Psoas muscle (tissue), 8 donors: ENCODE measurements around the gene SMC5. TPM values are rescaled to one million over a fixed set of nuclear protein-coding genes. Genes with fewer than 3 reads are reported as not detected.
"Not testable (repeated sequence)": the region's sequence is repeated elsewhere in the genome, so short reads cannot be mapped to it uniquely, and the experiment has no call there.

ENCODE experiments used
- ATAC-seq, 4 donors: fragments of 200-7000 bp; cut with Tn5 transposase; one replicate each; pipeline ENCODE4 v1.9.1; 2020; ENCODE audit warnings: moderate library complexity in 3 of 4, mild to moderate bottlenecking in 2 of 4
- DNase-seq, 2 donors: peaks; one replicate each; pipeline ENCODE4 v3.0.0-alpha.2; 2020
- H3K27ac ChIP-seq: fragments of 200-600 bp; one replicate; pipeline ENCODE4 v1.8.0; 2022
- H3K27me3 ChIP-seq, 3 donors: fragments of 200-600 bp in 1 of 3; one replicate each; pipeline versions ENCODE4 v1.6.1 to v1.8.0; 2013 to 2022; ENCODE audit warnings: low read length in 2 of 3, mild to moderate bottlenecking in 2 of 3, moderate library complexity in 1 of 3; ENCODE audit not compliant: insufficient read depth in 3 of 3
- H3K36me3 ChIP-seq, 2 donors: fragments of 200-600 bp in 1 of 2; one replicate each; pipeline versions ENCODE4 v1.6.1 to v1.8.0; 2013 to 2022; ENCODE audit warnings: low read depth in 1 of 2, mild to moderate bottlenecking in 1 of 2, moderate library complexity in 1 of 2; ENCODE audit not compliant: insufficient read depth in 1 of 2
- H3K4me1 ChIP-seq: fragments of 200-600 bp; one replicate; pipeline ENCODE4 v1.8.0; 2022
- H3K4me3 ChIP-seq: fragments of 200-600 bp; one replicate; pipeline ENCODE4 v1.8.0; 2022; ENCODE audit warnings: mild to moderate bottlenecking
- H3K9me3 ChIP-seq: fragments of 200-600 bp; one replicate; pipeline ENCODE4 v1.8.0; 2022
- CTCF ChIP-seq: fragments of 200-600 bp; IDR thresholded peaks from one replicate; pipeline ENCODE4 v1.8.0; 2022; ENCODE audit warnings: antibody characterized with exemption
- WGBS, 3 donors: extraction: QIAGEN DNeasy Blood & Tissue Kit; methylation state at CpG; one replicate each; pipeline versions ENCODE4 v1.1.6 to v1.1.7; 2013; 5-methylcytosine and 5-hydroxymethylcytosine counted together
- intact Hi-C, 2 donors: fragments of 100-400 bp; cut with DNase I; formaldehyde crosslinking; loops; one replicate each; pipeline versions ENCODE4 v1.11.0 to v1.14.2; 2022
- polyA plus RNA-seq, 3 donors: library from polyadenylated mRNA; stranded (reverse); fragments of 200-250 nt; gene quantifications; one replicate each; pipeline ENCODE4 v1.2.3, GENCODE V29; 2013
- total RNA-seq, 4 donors: library from RNA; stranded (reverse); fragmentation: NEBNext Ultra II Directional in 2 of 4; extraction: Animal tissue kit (Norgen Biotek cat#: 25700) in 2 of 4; gene quantifications; one replicate each; pipeline versions ENCODE4 v1.2.1 to v1.2.4, GENCODE V29; 2021 to 2023
- donor health status: healthy with polysubstance abuse.
- donor health status: DM: no; HTN: no; CAD: no; lungs with moderate emphysema.
- donor health status: Bipolar disorder and iron deficiency.
- donor health status: healthy.
- donor health status: DM: yes; HTN: yes; CAD: no.
- donor health status: DM: no; HTN: no; CAD: no.
- donor health status: DM: no; HTN: no; CAD: no.
- donor health status: DM: yes; HTN: yes; CAD: no.

SMC5 gene
- total and polyA plus RNA-seq, 7 donors: 5.5 to 21.0 (median 18.1) TPM

- no peak for ATAC-seq
- Histone ChIP-seq H3K4me1 (no peaks in the 10 kb centered on the region), H3K4me3 (no peak overlapping the region), H3K27ac (no peak overlapping the region), H3K36me3 (peaks cover 8 to 95% of the 10 kb centered on the region in 2 donors), H3K9me3 (no peaks in the 10 kb centered on the region), H3K27me3 (no peaks in the 10 kb centered on the region)
- no peak for TF ChIP-seq CTCF
- WGBS, 3 donors: 93 to 95% (median 93%) methylated on average over 6 of the region's 6 CpGs
- DNase-seq: no peak
- intact Hi-C loops: no loop called here
Measured at GRCh38 chr9:70318002-70318401, 59.2 kb downstream of the SMC5 start.

GRCh38 chr9:70322096-70322495, 63.3 kb downstream of the SMC5 start:
- Histone ChIP-seq H3K36me3 (peaks cover 5 to 90% of the 10 kb centered on the region in 2 donors), H3K4me3 (no peak overlapping the region), H3K4me1 (no peaks in the 10 kb centered on the region), H3K27ac (no peak overlapping the region), H3K27me3 (no peaks in the 10 kb centered on the region), H3K9me3 (no peaks in the 10 kb centered on the region)
- intact Hi-C loops: no loop called here
- no peak for ATAC-seq
- no peak for DNase-seq
- TF ChIP-seq CTCF: no peak
- WGBS, 3 donors: 91 to 97% (median 93%) methylated on average over 4 of the region's 4 CpGs

- Histone ChIP-seq H3K9me3 (no peaks in the 10 kb centered on the region), H3K27me3 (no peaks in the 10 kb centered on the region), H3K4me1 (no peaks in the 10 kb centered on the region), H3K36me3 (peaks cover 2 to 91% of the 10 kb centered on the region in 2 donors), H3K27ac (no peak overlapping the region), H3K4me3 (no peak overlapping the region)
- DNase-seq (no peak), ATAC-seq (no peak)
- WGBS, 3 donors: 81 to 95% (median 95%) methylated on average over 3 of the region's 3 CpGs
- TF ChIP-seq CTCF: no peak
- intact Hi-C loops: no loop called here
Measured at GRCh38 chr9:70324963-70325362, 66.2 kb downstream of the SMC5 start.

- WGBS, 3 donors: 81 to 93% (median 92%) methylated on average over 4 of the region's 4 CpGs
- intact Hi-C loops, H3K9me3 ChIP-seq, H3K4me1 ChIP-seq, ATAC-seq, H3K27me3 ChIP-seq, DNase-seq, H3K4me3 ChIP-seq, H3K27ac ChIP-seq: not testable (repeated sequence)
- H3K36me3 ChIP-seq: peaks cover 0 to 79% of the 10 kb centered on the region in 2 donors
Measured at GRCh38 chr9:70328625-70329024, 69.8 kb downstream of the SMC5 start.

GRCh38 chr9:70340572-70340971, 81.8 kb downstream of the SMC5 start:
- Histone ChIP-seq H3K4me3 (no peak overlapping the region), H3K9me3 (no peaks in the 10 kb centered on the region), H3K27me3 (no peaks in the 10 kb centered on the region), H3K4me1 (no peaks in the 10 kb centered on the region), H3K27ac (no peak overlapping the region), H3K36me3 (peaks cover 3 to 20% of the 10 kb centered on the region in 2 donors)
- DNase-seq (no peak), ATAC-seq (no peak)
- peak; percentile 54 for TF ChIP-seq CTCF
- intact Hi-C loops: loop anchor here (10.0 kb wide), 2 partner anchors 56 to 174 kb away; no protein-coding TSS in a partner anchor
- WGBS, 3 donors: 0% methylated on average over 1 of the region's 1 CpG
